OCI-M2 (cell line): ENCODE measurements around the gene KLHL2.

ENCODE experiments used
- DNase-seq: peaks from one replicate; lab custom pipeline; 2025; ENCODE audit not compliant: unreplicated experiment; lab: John Stamatoyannopoulos, UW

KLHL2 gene

DNA sequence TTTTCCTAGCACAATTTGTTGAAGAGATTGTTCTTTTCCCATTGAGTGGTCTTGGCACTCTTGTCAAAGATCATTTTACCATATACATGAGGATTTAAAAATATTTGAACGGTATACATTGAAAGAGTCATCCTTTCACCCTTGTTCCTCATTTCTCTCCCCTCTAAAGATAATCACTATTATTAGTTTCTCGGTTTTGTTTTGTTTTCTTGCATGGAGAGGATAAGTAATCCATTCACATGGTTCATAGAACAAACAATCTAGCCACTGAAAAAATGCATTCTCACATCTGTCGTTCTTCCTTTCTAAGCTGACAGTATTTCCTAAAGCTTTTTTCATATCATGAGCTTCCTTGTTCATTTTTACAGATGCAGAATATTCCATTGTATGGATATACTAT is 80.9 kb downstream of the KLHL2 start:
- no peak for DNase-seq

DNA sequence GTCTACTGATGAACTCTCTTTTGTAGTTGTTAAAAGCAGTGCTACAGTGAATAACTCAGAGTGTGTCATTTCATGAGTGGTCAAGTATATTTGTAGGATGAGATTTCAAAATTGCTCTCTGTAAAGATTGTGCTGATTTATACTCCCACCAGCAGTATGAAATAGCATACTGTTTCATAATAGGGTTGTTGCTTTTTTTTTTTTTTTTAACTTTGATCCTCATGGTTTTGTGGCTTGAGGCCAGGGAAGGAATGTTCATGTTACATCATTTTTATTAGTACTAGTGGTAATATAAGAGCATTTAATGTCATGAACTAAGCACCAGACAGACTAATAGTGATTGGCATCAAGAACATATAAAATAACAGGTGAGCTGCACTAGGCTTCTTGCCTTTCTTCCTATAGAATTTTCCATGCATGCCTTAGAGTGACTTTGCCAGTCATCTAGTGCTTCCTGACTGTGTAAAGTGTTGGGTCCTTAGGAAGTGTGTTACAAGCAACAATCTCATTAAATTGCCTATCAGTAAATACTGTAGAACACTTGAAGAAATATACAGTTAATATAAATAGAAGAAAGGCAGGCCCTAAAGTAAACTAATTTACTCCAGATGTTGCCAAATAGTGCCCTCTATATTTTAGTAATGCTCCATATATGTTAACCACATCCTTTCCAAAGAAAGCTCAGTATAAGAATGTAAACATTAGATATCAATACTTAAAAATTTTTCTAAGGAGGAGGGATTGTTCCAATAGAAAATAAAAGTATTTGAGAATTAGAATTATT is 81.5 kb downstream of the KLHL2 start:
- DNase-seq = no peak

DNA sequence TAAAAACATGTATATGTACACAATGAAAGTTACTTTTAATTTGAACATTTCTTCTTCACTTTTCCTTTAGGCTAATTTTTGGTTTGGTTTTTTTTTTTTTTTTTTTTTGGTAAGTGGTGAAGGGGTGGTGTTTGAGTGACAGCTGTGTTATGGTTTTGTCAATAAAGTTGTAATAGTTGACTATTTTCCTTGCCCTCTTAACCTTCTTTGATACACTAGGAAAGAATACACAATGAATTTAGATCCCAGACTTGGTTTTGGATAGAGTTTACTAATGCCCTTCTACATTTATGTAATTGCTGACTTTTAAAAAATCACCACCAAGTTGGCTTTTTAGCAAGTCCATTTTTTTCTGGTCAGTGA is 82.0 kb downstream of the KLHL2 start:
- no peak for DNase-seq

DNA sequence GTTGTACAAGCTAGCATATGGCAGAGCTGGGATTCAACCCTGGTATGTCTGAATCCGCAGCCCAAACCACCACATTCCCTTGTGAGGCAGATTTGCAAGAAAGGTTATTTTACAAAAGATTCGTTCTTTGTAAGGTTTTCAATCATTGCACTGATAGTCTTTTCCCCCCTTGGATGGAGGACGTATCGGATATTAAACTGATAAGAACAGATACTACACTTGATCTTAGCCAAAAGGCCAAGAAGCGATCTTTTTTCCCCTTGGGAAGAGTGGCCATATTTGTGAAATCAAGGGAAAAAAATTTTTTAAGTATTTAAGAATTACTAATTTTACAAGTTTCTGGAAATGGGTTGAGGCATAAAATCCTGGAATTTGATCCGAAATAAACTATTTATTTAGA is 85.7 kb downstream of the KLHL2 start:
- DNase-seq = no peak

DNA sequence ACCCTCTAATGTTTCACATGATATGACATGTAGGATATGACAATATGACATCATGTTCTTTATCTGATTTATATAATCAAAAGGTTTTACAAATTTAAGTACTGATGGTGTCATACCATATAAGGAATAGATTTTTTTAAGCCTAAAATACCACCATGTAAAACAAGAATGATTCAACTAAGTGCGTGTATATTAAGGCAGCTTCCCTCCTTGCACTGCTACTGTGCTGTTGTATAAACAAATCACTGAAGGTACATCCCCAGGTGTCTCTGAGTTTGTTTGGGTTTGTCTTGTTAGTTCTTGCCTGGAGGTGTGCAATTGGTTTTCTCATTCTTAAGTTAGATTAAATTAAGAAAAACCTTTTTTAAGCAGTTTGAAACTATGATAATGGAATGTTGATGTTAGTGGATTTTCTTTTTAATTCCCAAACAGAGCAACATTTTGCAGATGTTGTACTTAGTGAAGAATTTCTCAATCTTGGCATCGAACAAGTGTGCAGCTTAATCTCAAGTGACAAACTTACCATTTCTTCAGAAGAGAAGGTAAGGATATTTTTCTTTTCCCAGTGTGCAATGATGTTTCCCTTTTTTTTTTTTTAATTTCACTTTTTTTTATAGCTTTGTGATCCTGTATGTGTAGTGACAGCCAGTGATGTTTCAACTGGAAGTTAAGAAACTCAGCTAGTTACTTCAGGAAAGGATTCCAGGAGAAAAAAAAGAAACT is 86.7 kb downstream of the KLHL2 start:
- DNase-seq = no peak

DNA sequence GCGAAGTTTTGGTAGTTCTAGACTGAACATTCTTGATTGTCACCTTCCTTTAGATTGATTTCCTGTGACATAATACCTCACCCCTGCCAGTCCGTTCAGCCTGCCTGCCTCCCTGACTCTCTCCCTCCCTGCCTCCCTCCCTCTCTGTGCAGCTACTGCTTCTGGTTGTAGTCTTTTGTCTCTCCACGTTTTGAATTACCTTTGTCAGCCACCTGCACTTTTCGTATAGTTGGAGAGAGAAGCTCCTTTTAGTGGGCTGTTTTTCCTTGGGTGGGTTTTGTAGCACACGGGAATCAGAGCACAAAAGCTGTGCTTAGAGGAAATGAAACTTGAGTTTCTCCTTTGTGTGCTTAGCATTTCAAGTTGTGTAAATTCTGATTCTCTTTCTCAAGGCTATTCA is 87.5 kb downstream of the KLHL2 start:
- no peak for DNase-seq

DNA sequence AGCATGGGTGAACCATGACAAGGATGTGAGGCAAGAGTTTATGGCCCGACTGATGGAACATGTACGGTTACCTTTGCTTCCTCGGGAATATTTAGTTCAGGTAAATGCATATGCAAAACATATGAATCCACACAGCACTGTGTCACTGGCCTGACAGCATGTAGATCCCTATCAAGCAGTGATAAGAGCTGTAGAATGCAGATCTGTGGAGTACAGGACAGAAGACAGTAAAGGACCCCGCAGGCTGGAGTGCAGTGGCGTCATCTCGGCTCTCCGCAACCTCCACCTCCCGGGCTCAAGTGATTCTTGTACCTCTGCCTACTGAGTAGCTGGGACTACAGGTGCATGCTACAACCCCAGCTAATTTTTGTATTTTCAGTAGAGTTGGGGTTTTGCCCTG is 90.3 kb downstream of the KLHL2 start:
- DNase-seq = no peak

DNA sequence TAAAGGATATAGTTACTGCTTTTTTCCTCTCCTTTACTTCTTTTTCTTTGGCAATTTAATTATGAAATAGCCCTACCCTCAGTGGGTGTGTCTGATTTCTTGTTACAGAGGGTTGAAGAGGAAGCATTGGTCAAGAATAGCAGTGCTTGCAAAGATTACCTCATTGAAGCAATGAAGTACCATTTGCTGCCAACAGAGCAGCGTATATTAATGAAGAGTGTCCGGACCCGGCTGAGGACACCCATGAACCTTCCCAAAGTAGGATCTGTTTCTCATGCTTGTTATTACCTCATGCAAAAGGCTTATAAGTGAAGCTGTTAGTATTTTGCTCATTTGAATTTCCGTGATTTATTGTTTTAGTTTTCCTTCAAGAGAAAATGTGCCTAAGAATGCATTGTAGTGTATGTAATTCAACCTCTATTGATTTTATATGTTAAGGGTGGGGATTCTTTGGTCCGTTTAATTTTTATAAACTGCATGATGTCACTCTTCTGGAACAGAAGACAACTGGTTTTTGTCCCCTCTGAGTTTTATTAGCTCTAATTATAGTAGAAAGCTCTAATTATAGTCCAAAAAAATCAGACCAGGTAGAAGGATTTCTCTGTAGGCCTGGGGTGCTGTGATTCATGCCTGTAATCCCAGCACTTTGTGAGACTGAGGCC is 92.2 kb downstream of the KLHL2 start:
- no peak for DNase-seq

DNA sequence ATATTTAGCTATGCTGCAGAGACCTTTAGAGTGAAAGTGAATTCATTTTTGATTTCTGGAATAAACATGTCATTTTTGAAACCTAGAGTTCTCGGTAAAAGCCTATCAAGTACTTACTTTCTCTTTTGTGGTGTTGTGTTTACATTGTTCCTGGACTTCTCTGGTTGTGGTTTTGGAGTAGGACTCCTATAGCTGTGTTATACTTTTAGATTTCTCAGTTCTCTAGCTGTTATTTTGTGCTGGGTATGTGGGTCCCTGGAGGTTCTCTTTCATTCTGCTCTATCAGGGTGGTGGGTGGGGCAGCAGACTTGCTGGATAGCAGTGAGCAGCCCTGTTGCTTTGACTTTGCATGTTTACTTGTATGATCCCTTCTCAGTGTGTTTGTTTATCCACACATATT is 94.5 kb downstream of the KLHL2 start:
- DNase-seq = no peak

DNA sequence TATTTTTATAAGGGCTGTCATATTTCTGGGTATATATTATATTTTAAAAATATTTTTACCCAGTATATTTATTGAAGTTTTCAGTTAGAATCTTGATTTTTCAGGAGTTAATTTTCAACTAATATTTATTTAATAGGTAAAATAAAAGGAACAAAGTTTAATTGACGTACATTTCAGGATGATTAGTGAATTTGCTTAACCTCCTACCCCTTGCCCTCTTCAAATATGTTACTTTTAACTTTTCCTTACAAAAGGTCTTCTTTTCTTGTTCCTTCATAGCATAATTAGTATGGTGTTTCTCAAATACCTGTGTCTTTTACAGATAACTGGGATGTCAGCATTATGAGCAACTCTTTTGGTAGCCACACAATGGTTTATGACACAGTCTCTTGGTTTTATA is 95.3 kb downstream of the KLHL2 start:
- DNase-seq = no peak

DNA sequence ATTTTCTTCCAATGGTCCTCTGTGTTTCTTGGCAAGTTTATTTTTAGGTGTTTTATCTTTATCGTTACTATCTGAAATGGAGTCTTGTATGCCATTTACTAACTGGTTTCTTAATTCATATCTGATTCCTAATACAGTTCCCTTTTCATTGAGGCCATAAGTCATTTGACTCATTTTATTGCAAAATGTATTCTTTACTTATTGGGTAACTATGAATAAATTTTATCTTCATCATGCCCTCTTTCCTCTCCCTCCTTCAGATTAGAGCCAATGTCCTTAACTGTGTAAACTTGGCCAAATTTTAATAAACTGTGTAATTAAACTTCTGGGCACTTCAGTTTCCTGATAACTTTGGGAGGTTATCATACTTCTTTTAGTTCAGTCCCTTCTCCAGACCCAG is 100.8 kb downstream of the KLHL2 start:
- DNase-seq = no peak

DNA sequence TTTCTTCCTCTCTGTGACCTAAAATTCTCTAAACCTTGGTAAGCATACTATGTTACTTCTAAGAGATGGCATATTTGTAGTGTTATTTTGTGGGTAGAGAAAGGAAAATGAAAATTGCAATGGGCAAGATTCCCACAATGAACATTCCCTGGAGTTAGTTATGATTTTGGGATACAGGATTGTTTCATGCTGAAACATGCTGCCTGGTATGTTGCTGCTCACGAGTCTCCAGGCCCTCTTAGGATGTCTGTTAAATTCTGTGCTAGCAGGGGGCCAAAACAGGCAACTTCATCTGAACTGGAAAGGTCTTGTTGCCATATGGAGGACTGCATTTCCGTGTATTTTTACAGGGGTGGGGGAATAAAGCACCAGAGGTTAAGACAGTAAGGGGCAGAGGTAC is 101.2 kb downstream of the KLHL2 start:
- no peak for DNase-seq

DNA sequence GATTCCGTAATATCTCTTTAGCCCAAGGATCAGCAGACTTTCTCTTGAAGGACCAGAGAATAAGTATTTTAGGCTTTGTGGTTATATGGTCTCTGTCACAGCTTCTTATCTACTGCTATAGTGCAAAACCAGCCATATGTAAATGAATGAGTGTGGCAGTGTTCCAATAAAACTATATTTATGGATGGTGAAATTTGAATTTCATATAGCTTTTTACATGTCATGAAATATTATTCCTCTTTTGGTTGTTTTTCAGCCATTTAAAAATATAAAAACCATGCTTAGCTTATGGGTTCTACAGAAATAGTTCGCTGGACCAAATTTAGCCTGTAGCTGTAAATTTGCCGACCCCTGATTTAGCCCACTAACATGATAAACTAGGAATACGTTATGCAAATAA is 102.1 kb downstream of the KLHL2 start:
- no peak for DNase-seq

DNA sequence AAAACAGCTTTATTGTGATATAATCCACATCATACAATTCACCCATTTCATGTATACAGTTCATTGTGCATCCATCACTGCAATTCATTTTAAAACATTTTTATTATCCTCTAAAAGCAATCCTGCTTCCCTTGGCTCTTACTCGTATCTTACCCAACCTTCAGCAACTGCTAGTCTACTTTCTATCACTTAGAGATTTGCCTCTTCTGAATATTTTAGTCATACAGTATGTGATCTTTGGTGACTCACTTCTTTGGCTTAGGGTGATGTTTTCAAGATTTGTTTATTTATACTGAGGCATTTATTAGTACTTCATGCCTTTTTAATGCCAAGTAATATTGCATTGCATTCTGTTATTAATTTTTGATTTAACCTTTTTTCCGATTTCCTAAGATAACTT is 105.1 kb downstream of the KLHL2 start:
- no peak for DNase-seq

DNA sequence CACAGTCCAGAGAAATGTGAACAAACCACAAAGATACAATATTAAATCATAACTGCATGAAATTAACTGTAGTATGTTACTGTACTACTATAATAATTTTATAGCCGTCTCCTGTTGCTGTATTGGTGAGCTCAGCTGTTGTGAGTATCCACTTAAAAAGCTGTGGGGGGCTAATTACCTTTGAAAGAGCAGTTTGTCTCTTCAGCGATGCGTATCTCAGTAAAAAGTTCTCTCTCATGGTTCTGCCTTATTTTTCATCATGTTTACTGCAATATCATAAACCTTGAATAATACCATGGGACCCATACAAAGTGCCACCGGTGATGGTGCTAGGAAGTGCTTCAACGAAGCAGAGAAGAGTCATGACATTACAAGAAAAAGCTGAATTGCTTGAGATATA is 111.7 kb downstream of the KLHL2 start:
- no peak for DNase-seq

DNA sequence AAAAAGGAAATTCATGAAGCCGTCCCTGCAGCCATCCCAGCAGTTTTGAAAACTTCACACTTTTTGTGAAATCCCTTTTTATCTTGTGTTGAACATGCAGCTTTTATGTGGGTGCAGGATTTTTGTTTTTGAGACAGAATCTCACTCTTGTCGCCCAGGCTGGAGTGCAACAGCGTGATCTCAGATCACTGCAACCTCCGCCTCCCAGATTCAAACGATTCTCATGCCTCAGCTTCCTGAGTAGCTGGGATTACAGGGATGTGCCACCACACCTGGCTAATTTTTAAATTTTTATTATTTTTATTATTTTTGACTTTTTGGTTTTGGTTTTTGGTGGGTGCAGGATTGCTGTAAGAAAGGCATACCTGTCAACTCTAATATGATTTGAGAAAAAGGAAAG is 112.1 kb downstream of the KLHL2 start:
- no peak for DNase-seq

DNA sequence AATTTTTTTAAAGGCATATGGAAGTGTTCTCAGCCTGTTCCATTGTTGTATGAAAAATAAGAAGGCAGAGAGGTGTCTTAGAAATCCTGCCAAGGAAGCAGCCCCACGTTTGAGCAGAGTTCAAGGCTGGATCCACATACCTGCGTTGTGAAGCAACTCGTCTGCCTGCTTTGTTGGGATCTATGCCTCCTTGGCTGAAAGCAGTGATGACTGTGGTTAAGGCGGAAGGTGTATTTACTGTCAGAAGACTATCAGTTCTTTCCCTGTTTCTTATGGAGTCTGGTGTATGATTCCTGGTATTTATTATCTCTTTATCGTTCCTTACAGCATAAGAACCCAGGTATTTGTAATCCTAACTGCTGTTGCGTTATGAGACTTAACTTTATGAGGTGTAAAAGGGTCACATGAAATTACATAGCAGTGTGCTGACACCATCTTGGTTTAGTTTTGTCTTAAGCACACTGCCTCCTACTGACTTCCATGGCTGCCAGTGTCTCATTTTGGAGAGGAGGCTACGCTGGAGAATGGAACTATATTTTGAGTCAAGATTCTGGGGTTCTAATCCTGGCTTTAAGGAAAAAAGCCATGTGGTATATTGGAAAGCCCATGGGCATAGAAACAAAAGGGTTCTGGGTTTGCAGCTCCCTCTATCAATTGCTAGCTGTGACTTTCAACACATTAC is 117.0 kb downstream of the KLHL2 start:
- no peak for DNase-seq

DNA sequence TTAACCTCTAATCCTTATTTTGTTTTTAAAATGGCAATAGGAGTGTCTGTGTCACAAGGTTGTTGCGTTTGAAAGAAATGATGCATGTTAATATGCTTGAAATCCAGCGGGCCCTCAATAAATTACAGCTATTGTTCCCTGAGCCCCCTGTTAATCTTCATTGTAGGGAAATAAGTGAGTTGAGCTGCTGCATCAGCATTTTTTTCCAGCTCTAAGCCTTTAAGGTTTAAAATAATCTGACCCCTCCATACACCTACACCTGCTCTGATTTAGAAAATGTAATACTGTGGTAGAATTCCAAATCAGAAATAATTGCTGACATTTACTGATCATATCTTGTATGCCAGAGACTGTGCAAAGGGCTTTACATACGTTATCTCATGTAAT is 117.5 kb downstream of the KLHL2 start:
- no peak for DNase-seq

DNA sequence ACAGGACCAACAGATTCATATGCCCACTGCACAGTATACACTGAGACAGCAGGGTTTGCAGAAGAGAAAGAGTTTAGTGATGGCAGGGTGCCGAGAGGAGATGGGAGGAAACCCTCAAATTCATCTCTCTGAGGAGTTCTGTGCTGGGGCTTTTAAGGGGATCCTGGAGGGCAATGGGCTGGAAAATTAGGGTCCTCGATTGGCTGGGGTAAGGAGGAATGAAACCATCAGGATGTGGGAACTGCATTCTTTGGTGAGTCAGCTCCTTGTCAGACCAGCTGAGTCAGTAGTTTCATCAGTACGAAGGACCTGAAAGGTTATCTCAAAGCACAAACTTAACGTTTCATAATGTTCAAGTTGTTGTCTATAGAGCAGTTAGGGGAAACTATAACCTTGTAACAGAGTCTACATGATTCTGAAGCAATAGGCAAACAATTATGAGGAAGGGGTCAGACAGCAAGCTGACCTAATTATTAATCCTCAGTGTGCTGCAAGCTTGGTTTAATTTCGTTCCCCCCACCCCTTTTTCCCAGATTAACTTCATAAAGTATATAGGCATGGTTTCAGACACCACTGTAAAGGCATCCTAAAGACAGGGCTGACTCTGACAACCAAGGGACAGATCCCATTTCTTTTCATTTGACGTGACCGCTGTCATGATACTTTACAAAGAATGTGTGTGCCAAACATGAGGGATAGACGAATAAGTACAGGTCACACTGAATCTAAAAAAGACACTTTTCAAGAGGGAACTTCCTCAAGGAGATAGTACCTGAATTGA is 118.6 kb downstream of the KLHL2 start:
- no peak for DNase-seq

DNA sequence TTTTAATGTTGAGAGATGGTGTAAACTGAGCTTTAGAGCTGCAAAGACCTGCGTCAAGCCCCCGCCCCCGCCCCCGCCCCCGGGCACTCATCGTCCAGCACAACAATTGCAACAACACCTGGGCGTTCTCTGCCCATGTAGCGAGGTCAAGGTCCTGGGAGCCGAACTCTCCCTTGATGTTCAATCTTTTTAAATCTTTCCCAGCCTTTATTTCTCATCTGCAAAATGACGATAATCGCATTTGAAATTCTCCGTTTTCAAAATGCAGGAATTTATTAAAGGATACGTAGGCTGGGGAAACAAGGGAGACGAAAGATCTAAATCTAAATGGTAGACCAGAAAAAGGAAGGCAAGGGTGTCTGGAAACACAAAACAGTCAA is 119.5 kb downstream of the KLHL2 start:
- no peak for DNase-seq
